Activated CD8-positive, alpha-beta memory T cell treated with anti-CD3 and anti-CD28 coated beads, Interleukin-2, amount 50 U/mL, for 24 hours (primary cell): ENCODE results near the gene NOG.

ENCODE experiments used
- DNase-seq: peaks from one replicate; pipeline ENCODE4 v3.0.0-alpha.2; 2020; ENCODE audit errors: extremely low read depth

NOG gene

DNA sequence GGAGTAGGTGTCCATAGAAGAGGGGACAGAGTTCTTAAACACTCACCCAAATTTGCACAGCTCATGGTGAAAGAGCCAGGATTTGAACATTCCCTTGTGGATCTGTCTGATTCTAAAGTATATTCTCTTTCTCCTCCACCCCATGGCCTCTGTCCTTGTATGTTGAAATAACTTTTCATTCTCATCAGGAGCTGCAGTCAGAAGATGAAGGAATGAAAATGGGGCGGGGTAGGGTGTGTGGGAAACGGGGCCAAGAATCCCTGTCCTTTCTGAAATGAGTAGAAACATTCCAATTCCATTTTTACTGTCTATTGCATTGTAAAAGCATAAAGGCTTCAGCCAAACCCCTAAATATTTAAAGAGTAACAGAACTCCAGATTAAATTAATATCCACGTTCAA is 42.8 kb downstream of the NOG start:
- DNase-seq = no peak

DNA sequence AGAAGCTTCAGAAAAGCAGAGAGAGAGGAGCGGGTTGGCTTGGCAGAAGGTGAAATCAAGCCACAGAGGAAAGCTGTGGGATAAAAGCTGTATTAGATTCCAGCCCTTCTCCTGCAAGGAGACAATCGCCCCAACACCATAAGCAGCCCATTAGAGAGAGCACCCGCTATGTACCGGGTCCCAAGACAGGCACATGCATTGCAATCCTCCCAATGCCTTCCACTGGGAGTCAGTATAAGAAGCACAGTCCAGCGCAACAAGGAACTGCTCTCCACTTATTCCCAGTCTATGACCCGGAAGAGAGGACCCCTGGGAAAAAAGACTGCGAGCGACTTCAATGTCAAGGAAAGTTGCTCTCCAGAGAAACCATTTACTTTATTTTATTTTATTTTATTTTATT is 43.8 kb downstream of the NOG start:
- DNase-seq = no peak

DNA sequence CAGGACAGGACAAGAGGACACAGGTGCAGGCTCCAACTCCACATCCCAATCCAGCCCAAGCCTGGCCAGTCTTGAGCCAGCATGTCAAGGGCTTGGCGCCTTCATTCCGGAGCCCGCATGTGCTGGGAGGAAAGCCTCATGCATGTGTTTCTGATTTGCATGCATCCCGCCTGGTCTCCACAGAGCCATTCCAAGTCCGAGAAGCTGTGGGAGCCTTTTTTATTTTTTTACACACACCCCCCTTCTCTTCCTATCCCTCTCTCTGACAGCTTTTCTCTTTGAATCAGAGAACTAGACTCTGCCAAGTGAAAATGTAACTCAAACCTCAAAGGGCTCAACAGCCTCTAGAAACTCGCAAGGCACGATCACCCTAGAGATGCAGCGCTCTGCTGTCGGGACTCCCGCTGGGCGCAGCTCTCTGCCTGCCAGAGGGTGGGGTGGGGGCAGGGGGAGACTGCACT is 45.1 kb downstream of the NOG start:
- no peak for DNase-seq

DNA sequence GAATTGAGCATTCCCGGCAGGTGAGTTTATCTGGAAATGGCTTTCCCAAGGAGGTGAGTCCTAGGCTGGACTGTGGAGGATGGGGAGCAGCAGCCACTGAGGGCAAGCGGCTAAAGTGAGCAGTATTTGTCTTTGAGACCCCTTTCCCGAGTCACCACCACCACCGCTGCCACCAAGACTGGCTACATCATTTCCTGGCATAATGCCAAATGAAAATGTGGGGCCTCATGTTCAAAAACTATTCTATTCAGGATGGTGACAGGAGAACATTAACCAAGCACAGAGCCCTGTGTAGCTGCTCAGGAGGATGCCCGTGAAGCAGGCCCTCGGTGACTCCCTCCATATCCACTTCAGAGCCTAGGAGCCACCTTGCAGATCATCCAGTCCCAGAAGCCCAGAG is 46.0 kb downstream of the NOG start:
- DNase-seq = no peak

DNA sequence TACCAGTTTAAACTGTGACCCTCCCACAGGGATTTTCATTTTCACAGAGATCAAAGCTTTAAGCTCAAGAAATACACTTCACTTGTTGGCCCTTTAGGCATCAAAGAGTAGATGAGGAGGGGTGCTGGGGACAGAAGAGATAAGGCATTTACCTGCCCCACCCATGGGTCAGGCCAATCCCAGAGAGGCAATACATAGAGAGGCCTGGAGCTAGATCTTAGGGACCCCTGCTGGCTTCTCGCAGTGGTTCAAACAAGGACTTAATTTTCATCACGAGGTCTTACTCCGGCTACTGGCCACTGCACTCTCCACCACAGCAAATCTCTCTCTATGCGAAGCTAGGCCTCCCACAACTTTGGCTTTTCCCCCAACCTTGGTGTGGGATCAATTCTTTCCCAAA is 46.6 kb downstream of the NOG start:
- DNase-seq = no peak

DNA sequence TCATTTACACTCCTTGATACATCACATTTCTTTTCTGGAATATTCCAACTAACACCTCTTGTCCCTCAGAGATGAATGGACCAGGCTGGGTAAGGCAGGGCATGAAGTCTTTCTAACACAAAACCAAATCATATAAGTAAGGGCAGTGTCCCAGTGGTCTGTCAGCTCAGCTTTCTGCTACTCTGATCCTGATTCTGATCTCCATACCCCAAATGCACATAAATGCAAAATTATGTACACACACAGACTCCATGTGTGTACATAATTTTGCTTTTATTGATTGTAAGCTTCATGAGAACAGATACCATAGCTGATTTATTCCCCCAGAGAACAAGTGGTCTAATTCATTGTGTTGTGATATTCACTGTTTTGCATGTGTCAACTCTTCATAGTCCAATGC is 47.9 kb downstream of the NOG start:
- DNase-seq = no peak

DNA sequence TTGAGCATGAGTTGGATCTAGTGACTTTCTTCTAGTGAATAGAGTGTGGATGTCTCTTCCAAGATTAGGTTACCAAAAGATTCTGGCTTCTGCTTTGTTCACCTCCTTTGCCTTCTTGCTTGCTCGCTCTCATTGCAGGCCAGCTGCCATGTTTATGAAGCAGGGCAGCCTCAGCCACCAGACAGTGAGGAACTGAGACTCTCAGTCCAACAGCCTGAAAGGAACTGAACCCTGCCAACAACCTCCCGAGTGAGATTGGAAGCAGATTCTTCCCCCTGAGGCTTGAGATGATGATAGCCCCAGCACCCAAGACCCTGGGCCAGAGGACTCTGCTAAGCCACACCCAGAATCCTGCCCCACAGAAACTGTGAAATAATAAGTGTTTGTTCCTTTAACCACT is 48.4 kb downstream of the NOG start:
- no peak for DNase-seq

DNA sequence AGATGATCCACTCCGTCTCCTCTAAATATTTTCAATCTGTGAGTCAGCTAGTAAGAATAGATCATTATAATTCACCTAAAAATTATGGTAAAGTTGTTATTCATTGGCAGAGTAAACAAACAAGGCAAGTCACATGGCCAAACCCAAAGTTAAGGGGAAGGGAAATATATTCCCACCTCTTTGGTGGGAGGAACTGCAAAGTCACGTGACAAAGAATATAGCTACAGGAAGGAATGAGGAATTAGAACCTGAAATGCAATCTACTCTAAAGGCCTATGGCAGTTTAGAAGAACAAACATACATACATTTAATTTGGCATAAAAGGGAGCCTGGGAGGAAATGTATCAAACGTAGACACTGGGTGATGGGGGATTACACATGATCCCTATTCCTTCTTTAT is 48.9 kb downstream of the NOG start:
- no peak for DNase-seq
